Glomerular visceral epithelial cell (primary cell): ENCODE data around the gene TUBD1.

Experiments used
- DNase-seq: peaks from one replicate; pipeline ENCODE4 v3.0.0-alpha.2; 2016; ENCODE audit errors: extremely low spot score

Gene TUBD1

GRCh38 chr17:59825533-59826322, 67.0 kb downstream of the TUBD1 start:
- peak; percentile 66 for DNase-seq

- no peak for DNase-seq
These were observed 76.8 kb downstream of the TUBD1 start for GRCh38 chr17:59815965-59816364.

GRCh38 chr17:59814685-59815084, 78.1 kb downstream of the TUBD1 start:
- DNase-seq: no peak

GRCh38 chr17:59814276-59814675, 78.5 kb downstream of the TUBD1 start:
- DNase-seq: no peak

- DNase-seq: no peak
These were observed 80.6 kb downstream of the TUBD1 start for GRCh38 chr17:59812139-59812538.

- DNase-seq: no peak
These were observed 81.5 kb downstream of the TUBD1 start for GRCh38 chr17:59811209-59811608.

- no peak for DNase-seq
These were observed 81.9 kb downstream of the TUBD1 start for GRCh38 chr17:59810894-59811153.
